ENCODE results near the gene PRPF31. TPM values are rescaled to one million over a fixed set of nuclear protein-coding genes. Genes with fewer than 3 reads are reported as not detected.

PRPF31 gene
- total RNA-seq, 1 experiment from 2014 or later = 92.3 TPM

DNA sequence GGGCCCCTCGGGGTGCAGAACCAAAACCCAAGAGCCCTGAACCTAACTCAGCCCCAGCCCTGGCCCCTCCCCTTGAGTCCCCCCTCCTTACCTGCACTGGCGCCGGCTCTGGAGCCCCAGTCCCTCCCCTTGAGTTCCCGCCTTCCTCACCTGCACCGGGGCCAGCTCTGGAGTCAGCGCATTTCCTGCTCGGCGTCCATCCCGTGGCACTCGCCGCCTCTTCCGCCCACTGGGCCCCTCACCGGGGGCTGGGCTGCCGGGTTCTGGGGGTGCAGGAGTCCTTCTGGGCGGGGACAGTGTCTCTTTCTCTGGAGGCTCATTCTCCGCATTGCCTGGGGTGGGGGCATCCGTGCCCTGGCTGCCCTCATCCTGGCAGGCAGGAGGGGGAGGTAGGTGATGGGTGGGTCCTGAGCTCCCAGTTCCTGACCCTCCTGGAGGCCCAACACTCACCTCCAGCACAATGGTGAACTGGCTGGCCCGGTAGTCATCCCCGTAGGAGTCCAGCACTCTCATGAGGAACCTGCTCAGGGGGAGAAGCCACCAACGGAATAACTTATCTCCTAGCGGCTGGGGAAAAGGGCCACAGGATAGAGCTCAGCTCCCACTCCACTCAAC lies 7.6 kb upstream of the PRPF31 start:
- DNase-seq (ENCODE audit: low read depth) = no peak

- DNase-seq (ENCODE audit: low read depth) = no peak
Observed at GRCh38 chr19:54108496-54108895, 7.1 kb upstream of the PRPF31 start.

GRCh38 chr19:54109651-54110050 lies 5.9 kb upstream of the PRPF31 start:
- no peak for DNase-seq (ENCODE audit: low read depth)

DNA sequence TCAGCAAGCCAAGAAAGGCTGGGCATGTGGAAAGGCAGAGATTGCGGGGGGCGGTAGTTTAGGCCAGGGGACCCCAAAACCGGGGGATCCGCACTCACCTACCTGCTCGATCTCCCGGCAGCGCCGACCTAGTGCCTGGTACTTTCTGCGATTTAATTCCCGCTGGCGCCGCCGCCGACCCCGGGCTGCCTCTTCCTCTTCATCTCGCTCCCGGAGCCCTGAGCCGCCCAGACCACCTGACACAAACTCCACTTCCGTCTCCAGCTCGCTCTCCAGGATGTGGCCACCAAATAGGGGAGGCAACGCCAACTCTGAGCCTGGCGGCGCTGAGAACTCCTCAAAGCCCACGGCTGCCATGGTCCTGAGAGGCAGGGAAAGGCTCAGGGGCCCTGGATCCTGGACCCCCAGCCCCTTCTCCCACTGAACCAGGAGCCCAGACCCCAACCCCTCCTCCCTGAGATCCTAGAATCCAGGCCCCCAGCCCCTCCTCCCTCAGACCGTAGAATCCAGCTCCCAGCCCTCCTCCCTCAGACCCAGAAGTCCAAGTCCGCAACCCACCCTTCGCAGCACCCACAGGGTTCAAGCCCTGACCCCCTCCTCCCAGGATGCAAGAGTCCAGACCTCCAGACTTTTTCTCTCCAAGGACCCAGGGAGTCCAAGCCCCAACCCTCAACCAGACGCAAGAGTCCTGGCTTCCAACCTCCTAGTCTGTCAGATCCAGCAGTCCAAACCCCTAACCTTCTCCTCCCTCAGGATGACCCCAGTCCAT lies 1.0 kb upstream of the PRPF31 start:
- peak; percentile 78 for DNase-seq (ENCODE audit: low read depth)

DNA sequence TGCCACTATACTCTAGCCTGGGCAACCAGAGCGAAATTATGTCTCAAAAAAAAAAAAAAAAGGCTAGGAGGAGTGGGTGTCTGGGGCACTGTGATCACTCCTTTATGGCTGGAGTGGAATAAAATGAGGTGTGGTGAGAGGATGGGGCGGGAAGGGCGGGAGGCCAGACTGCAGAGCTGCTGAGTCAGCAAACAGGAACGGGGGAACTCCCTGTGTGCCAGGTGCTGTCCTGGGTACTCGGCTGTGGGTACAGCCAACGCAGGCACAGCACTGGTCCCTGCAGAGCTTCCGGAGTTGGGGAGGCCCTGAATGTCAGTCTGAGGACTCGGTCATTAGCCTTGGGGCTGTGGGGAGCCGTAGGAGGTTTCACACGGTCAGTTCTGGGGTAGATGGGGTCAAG lies 5.7 kb downstream of the PRPF31 start:
- DNase-seq (ENCODE audit: low read depth) = no peak

DNA sequence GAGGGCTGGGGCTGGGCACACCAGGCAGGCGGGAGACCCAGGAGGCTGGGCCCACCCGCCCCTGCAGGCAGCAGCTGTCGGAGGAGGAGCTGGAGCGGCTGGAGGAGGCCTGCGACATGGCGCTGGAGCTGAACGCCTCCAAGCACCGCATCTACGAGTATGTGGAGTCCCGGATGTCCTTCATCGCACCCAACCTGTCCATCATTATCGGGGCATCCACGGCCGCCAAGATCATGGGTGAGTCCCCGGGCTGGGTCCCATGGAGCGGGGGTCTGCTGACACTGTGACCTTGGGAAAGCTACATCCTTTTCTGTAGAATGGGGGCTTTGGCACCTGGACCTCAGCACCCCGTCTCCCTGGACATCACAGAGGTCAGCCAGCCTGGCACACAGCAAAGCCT lies 8.1 kb downstream of the PRPF31 start:
- DNase-seq (ENCODE audit: low read depth) = no peak

GRCh38 chr19:54124393-54124792 lies 8.8 kb downstream of the PRPF31 start:
- no peak for DNase-seq (ENCODE audit: low read depth)

- DNase-seq (ENCODE audit: low read depth) = no peak
Observed at GRCh38 chr19:54125713-54126112, 10.2 kb downstream of the PRPF31 start.

DNA sequence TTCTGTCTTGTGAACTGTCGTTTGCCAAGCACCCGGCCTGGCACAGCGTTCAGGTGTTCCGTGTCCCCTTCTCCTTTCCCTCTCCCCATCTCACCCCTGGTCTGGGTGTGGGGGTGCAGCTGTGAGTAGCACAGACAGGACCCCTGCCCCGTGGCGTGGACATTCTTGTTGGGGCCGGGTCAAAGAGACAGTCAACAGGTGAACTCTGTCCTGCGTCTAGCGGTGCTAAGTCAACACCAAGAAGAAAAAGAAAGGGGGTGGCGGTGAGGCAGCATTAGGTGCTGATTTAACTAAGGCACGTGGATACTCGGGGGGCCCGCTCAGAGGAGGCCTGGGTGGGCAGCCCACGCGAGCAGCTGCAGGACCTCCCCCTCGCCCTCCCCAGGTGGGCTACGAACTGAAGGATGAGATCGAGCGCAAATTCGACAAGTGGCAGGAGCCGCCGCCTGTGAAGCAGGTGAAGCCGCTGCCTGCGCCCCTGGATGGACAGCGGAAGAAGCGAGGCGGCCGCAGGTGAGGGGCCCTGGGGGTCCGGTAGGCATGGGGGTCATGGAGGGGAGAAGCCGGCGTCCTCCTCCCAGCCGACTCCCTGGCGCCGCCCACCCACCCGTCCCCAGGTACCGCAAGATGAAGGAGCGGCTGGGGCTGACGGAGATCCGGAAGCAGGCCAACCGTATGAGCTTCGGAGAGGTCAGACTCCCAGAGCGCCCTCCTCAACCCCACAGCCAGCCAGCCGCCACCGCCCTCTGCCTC lies 12.3 kb downstream of the PRPF31 start:
- no peak for DNase-seq (ENCODE audit: low read depth)

GRCh38 chr19:54128441-54128725 lies 12.8 kb downstream of the PRPF31 start:
- no peak for DNase-seq (ENCODE audit: low read depth)

DNA sequence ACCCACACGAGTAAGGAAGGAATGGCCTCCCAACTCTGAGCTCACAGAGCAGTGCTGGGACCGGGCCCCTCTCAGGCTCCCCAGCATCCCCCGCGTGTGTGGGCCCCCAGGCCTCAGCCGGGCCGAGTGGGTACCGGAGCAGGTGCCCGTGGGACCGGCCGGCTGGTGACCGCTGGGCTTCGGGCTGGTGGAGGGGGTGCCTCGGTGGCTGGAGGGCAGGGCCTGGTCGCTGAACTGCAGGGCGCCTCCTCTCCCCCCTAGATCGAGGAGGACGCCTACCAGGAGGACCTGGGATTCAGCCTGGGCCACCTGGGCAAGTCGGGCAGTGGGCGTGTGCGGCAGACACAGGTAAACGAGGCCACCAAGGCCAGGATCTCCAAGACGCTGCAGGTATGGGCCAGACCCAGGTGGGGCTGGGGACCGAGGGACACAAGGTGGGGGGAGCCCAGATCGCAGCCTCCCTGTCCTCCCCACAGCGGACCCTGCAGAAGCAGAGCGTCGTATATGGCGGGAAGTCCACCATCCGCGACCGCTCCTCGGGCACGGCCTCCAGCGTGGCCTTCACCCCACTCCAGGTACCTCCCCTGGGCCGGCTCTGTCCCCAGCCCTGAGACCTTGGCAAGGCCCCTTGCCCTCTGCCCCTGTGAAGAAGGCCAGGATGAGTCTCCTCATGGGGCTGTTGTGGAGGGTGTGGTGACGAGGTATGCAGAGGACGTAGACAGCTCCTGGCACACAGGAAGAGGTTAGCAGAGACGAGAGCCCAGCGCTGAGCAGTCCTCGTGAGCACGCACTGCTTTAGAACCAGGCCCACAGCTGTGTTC lies 13.5 kb downstream of the PRPF31 start:
- DNase-seq (ENCODE audit: low read depth) = no peak

DNA sequence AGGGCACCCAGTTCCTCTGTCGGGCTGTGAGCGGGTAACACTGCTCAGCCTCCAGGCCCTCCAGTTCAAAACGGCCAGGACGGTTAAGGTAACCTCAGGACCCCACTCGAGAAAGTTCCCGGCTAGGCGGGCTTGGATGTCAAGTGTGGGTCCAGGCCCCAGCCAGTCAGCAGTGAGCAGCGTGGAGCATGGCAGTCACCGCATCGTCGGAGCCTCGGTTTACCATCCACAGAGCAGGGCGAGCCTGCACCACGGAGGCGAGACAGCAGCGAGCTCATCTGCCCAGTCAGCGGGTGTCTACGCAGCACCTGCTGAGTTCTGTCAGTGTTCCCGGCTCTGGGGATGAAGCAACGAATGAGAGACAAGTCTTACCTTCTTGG lies 14.1 kb downstream of the PRPF31 start:
- no peak for DNase-seq (ENCODE audit: low read depth)

- peak; percentile 72 for DNase-seq (ENCODE audit: low read depth)
Observed at GRCh38 chr19:54133312-54133956, 17.9 kb downstream of the PRPF31 start.

GRCh38 chr19:54133957-54134590 lies 18.5 kb downstream of the PRPF31 start:
- DNase-seq (ENCODE audit: low read depth) = no peak

- no peak for DNase-seq (ENCODE audit: low read depth)
Observed at GRCh38 chr19:54136086-54136863, 20.7 kb downstream of the PRPF31 start.

GRCh38 chr19:54136864-54137698 lies 21.5 kb downstream of the PRPF31 start:
- peak; percentile 100 for DNase-seq (ENCODE audit: low read depth)

DNA sequence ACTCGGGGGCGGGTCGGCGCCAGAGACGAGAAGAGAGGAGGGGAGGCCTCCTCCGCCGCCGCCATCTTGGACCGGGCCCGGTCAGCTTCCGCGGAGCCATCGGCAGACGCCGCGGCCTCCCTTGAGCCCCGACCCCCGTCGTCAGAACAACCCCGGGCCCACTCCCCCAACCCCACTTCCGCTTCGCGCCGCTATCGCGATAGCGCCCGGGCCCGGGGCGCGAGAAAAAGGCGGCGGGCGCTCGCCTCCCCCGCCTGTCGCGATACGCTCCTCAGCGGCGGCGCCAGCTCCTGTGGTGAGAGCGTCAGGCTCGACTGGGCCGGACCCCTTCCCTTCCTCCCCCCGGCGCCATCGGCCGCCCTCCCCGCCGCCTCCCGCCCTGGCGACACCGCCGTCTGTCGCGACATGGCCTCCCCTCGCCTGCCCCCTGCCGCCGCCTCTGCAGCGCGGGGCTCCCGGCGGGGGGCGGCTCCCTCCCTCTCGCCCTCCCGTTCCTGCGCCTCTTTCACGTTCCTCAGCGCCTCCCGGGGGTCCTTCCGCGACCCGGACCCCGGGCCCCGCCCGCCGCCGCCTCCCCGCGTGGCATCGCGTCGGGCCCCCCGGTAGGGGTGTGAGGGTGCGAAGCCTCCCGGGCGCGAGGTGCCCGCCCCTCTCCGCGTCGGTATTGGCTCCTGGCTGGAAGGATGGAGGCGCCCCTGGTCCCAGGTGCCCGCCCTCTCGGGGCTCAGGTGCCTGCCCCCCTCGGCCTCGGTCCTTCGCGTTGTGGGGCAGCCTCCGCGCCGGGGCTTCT lies 22.3 kb downstream of the PRPF31 start, which contains the start of gene CNOT3:
TSS of gene CNOT3 (plus strand) at position 64 of the 790 bp plus-strand sequence. CDS start 5,217 bp downstream, outside the sequence.
- no peak for DNase-seq (ENCODE audit: low read depth)

DNA sequence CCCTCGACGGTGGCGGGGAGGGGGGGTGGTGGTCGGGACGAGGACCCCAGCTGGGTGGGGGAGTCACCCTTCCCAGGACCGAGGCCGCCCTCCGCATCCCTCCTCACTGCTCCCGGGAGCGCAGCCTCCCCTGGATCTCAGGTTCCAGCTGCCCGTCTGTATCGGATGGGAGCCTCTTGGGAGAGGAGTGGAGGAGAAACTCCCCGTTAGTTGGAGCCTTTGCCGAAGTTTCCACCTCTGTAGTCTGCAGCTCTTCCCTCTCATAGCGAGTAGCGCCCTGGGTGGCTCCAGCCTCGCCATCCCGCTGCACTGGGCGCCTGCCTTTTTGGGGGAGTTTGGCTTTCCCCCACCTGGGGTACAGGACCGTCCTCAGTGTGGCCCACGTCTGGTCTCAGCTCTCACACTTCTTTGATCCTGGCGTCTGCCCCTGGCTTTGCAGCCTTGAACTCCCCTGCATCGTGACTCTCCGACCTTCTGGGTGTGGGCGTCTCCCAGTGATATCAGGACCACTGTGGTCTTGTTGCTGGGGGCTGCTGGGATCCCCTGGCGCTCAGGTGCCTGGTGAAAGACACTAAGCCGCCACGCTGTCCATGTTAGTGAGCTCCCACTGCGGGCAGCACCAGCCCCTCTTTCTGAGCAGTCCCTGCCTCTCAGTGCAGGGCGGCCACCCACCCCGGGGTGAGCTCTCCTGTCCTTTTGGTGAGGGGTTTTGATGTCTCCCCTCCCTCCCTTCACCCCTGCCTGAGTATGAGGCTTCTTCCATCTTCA lies 23.1 kb downstream of the PRPF31 start:
- no peak for DNase-seq (ENCODE audit: low read depth)
